Activated CD4-positive, CD25-positive, alpha-beta regulatory T cell treated with anti-CD3 and anti-CD28 coated beads, Interleukin-2, amount 50 U/mL, for 24 hours (primary cell): ENCODE results near the gene SLX4IP.

Experiments used
- ATAC-seq, 2 donors: fragments of 150-1000 bp; cut with Tn5 transposase; one replicate each; pipeline ENCODE4 v1.10.0; 2021; ENCODE audit warnings: mild to moderate bottlenecking in 1 of 2, moderate library complexity in 1 of 2

Gene SLX4IP

DNA sequence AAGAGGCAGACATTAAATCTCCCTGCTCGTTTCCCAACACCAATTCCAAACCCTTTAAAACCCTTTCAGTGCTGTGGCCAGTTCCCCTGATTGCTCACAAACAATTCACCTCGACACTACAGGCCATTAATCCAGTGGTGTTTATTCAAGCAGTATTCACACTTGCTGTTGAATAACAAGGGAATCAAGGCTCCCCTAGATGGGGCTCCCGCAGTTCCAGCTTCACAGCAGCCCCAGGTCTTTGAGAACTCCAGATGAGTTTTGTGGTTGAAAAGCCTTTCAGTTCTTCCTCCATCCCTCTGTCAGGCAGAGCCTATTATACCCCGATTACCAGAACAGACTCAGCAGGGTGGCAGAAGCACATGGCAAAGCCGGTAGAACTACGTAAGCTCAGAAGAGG lies 202.5 kb downstream of the SLX4IP start:
- ATAC-seq: no peak

DNA sequence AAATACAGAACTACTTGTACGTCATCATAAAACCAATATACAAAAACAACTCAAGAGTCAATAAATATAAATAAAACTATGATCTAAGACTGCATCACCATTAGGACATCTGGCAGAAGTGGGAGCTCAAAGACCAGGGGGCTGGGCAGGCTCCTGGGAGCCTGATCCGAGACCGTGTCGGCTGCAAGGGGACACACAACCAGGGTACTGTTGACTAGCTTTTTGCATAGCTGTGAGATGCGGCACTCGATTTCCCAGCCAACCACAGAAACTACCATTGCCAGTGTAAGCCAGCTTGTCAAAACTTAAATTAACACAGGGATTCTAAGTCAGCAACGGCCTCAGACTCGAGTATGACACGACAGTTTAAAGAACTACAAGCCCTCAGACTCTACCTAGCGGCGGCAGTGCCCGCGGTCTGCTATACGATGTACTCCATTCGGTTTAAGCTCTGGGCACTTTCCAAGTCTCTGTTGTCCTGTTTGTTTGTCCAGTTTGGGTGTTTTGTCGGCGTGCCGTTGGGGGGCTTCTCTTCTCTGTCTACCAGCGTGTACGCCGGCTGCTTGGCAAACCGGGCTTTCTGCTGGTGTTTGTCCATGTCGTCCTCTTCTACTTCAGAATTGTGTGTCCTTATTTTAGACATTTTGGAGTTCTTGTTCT lies 204.1 kb downstream of the SLX4IP start:
- ATAC-seq: no peak

DNA sequence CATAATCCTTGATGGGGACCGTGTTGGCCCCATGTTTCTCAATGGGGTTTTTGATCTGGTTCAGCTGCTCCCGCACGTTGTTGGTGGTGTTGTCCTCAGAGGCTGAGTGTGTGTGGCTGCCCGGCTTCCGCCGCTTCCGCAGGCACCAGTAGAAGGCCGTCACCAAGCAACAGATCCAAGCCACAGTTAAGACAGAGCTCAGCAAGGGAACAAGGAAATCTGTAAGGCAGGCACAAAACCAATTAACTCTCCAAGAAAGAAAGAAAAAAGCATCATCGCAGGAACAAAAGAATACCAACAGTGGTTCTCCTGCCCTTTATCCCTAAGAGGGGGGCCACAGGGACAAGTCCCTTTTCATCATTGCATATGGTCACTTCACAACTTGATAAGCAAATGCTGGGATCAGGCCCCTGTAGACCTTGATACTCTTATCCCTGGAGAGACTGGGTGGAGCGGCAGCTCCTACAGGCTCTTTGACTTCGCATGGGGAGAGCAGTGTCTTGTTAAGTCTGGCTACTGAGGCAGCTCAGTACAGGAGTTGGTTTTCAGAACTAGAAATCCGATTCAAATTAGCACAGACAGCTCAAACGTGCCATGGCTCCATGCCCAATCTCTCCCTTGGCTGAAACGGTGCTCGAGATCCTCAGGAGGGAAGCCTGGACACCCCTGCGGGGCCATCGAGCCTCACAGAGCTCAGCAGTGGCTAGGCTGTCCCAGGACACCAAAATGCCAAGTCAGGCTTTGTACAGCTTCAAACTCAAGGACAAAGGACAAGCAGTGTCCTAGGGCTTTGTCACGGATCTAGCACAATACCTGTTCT lies 204.8 kb downstream of the SLX4IP start:
- ATAC-seq: no peak

DNA sequence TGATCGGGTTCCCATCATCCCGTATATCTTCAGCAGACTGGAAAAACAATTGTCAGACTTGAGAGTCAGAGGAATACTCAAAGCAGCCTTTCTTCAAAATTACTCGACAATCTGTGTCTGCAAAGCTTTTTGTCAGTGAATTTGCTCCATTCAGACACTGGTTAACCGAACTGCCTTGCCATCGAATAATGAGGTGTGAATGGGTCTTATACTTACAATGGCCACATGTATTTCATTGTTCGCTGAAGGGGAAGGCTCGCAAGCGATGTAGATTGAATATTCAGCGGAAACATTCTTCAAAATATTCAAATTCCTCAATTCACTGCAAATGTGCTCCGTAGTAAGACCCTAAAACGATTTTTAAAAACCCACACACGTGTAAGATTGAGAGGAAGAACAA lies 205.8 kb downstream of the SLX4IP start:
- no peak for ATAC-seq

DNA sequence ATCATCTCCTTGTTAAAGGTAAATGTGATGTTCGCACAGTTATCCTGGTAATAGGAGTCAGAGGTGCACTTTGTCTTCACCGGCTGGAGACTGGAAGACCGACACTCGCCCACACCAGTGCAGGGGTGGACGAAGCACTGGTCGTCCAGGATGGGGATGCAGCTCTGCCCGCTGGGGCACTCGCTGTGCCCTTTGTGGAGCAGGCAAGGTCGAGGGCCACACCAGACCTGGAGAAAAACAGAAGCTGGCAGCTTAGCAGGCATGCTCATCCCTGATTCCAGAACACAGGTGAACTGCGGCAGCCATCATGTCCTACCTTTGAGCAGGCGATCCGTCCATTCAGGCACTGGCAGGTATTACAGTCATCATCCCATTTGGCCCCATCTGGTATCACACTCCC lies 206.4 kb downstream of the SLX4IP start:
- ATAC-seq: no peak

DNA sequence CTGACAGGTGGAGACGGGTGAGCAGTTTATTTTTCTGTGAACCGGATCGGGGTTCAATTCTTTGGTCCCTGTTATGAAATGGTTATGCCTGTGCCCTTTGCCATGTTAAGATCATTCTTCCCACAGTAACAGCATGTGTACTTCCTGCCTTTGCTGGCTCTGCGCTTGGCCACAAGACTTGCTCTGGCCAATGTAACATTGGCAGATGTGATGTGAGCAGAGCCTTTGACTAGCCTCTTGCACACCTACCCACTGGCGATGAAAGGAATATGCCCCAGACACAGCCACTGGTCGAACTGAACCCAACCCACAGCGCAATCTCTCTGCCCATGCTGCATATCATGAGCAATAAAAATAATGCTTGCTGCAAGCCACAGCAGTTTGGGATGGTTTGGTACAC lies 206.8 kb downstream of the SLX4IP start:
- no peak for ATAC-seq

DNA sequence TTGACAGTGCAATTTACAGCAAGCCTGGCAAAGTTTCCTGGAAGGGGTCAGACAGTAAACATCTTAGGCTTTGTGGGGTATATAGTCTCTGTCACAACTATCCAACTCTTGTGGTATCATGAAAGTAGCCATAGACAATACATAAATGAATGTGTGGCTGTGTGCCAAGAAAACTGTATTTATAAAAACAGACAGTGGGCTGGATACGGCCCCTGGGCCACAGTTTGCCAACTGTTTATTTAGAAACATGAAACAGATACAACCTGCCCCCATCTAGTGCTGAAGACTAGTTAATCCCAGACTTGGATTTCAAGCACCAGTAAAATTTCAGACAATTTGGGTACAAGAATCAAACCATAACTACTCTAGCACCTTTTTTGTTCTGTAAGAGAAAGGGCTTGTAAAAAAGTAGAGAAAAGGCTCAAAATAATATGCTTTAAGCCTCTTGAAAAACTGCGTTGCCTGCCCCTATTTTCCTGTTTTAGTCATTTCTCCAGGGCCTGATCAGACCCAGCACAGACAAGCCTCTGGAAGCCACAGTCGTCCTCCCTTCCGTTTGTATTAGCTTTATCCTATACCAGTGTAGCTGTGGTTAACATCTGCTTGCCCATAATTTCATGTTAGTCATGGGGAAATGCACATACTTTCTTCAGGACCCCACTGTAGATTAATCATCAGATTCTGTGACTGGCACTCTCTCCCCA lies 207.9 kb downstream of the SLX4IP start:
- ATAC-seq: no peak

DNA sequence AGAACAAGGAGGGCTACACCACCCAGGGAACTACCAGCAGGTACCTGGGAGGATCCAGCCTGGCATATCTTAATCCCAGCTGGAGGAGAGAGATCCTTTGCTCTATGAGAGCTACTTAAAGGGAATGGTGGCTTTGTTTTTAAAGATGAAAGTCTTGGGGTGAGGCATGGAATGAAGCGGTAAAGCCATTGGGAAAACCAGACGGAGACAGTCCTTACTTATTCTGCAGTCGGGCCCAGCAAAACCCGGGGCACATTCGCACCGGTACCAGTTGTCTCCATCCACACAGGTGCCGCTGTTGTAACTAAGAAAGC lies 208.4 kb downstream of the SLX4IP start:
- ATAC-seq: no peak

DNA sequence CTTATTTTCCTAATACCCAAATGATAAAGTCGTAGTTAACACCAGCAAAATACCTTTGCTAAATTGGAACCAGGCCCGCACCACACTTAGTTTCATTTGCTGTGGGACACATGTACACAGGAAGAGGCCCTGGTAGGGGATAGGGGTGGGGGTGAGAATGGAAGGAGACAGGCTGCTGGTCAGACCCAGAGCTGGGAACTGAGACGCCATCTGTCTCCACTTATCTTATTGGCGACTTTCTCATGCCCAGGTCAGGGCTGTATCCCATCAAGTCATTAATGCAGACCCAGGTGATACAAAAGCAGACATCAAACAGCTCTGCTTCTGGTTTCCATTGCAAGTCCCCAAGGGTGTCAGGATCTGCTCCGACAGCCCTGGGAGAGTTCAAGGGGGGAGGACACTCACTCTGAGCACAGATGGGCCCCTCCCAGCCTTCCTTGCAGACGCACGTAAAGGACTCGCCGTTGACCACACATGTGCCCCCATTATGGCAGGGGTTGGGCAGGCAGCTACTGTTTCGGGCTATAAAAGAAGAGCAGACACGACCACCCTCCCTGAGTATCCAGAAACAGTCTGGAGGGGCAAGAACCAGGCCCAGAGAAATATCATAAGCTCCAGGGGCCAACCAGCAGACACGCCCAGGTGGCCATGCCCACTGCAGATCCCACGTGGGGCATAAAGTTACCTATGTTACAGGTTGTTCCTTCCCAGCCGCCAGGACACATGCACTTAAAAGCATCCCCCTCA lies 209.5 kb downstream of the SLX4IP start:
- no peak for ATAC-seq

DNA sequence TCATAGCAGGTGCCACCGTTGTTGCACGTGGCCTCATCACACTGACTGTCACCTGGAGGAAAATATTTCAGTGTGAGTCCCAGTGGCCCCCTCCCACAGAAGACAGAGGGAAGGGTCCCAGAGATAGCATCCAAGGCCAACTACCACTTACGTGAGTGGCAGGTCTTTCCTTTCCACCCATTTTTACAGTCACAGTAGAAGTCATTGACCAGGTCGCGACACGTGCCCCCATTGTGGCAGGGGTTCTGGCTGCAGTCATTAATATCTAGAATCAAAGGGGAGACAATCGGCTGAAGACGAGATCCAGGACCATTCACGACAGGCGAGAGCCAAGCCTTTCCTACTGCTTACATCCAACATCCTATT lies 210.1 kb downstream of the SLX4IP start:
- ATAC-seq: no peak

DNA sequence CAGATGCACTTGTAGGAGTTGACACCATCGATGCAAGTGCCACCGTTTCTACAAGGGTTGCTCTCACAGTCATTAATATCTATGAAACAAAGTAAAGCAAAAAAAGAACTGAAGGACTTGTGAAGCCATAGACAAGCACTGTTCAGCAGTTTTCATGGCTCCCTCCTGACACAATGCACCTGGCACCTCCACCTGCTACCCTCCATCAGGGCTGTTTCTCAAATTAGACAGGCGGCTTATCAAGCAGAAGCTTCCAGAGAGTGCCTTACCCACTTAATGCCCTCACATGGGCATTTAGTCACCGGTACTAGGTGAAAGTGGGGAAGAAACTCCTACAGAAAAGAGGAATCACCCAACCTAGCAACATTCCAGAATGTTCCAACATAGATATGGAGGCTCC lies 210.9 kb downstream of the SLX4IP start:
- no peak for ATAC-seq

DNA sequence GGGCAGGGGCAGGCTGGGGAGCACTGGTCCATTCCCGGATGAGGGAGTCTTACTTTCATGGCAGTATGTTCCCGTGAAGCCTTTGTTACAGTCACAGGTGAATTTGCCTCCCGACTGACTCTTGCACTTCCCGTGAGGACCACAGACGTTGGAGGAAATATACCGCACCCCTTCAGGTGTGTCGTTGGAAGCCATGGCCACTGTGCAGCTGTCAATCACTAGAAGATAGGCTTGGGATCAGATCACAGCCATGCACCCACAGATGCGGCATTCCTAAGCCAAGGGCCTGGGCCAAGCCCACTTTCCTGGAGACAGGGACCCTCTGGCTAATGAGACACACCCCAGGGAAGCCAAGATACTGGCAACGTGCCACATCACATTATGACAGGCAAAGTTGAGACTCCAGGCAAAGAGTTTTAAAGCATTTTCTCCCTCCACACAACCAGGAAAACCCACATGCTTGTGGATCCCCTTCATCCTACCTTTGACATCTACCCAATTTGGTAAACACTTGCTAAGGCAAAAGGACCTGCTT lies 211.8 kb downstream of the SLX4IP start:
- ATAC-seq: no peak

DNA sequence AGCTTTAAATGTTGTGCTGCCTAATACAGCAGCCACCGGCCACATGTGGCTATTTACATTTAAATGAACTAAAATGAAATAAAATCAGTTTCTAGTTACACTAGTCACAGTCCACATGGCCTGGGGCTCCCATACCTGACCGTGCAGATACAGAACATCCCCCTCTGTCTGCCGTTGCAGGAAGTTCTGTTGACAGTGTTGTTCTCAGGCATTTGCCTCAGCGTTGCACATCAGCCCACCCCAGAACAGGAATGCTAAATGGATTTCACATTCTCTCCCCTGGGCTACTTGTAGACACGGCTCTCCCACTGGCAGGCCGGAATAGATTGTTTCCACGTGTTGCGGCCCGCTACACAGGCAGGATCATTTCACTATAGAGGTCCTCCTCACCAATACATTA lies 212.4 kb downstream of the SLX4IP start:
- no peak for ATAC-seq

DNA sequence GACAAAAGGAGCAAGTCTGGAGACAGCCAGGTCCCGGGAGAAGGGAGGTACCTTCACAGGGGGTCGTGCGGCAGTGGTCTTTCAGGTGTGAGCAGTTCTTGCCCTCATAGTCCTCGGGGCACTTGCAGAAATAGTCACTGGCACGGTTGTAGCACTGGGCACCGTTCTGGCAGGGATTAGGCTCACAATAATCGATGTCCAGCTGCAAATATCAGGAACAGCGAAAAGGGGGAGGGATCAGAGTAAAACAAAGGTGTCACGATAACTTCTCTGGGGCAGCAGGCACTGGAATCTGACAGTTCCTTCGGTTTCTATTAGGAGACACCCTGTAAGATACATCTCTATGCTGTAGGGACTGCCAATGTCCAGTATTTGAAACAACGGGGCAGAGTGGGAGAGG lies 212.8 kb downstream of the SLX4IP start:
- no peak for ATAC-seq

DNA sequence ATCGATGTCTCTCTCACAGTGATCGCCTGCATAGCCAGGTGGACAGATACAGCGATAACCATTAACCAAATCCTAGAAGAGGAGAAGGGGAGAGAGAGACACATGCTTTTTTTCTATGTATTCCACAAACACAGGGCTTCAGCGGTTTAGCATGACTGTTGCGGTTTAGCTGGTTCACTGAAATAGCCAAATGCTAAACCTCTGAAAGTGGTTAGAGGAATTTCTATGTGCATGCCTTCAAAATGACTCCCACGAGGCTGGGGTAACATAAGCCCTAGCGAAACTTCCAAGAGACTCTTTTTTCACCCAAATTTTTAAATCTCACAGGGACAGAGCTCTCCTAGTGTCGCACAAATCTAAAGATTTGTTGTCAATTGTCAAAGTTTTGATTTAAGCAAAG lies 213.5 kb downstream of the SLX4IP start:
- no peak for ATAC-seq

DNA sequence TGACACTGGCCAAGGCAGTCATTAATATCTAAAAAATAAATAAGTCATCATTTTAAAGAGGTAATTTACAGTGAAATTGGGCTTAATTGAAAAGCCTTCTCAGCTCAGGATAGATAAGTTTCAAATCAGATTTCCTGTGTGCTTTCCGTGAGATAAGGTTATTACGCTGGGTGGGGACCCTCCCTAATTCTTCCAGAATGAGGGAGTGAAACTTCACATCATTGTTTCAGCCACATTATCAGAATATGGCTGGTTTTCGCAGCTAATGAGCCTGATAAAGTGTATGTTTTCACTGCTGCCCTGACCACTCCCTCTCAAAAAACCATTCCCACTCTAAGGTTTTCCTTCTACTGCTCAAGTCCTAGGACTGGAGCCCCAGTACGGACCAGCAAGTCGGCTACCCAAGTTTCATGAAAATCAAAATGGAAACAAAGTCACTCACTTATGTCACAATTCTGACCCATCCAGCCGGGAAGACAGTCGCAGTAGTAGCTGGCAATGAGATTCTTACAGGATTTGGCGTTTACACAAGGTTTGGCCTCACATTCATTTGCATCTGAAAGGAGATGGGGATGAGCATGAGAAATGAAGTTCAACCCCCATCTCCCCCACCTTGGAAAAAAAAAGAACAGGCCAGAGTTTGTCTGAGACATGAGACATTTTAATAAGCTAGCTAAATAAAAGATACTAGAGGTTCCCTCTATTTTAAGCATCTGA lies 214.1 kb downstream of the SLX4IP start:
- ATAC-seq: no peak

DNA sequence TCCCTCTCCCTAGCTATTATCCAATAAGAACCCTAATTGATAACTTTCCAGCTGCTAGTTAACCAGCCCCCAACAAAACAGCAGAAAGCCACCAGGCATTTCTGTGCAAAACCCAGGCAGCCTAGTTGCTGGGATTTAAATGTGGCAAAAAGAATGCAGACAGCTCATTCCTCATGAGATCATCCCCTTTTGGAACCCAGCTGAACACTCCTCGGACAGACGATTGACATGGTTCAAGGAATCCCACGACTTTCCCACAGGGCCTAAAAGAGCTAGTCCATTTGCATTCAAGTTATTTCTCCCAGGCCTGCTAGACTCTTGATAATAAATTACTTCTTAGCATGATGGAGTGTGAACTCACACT lies 214.7 kb downstream of the SLX4IP start:
- ATAC-seq: no peak

DNA sequence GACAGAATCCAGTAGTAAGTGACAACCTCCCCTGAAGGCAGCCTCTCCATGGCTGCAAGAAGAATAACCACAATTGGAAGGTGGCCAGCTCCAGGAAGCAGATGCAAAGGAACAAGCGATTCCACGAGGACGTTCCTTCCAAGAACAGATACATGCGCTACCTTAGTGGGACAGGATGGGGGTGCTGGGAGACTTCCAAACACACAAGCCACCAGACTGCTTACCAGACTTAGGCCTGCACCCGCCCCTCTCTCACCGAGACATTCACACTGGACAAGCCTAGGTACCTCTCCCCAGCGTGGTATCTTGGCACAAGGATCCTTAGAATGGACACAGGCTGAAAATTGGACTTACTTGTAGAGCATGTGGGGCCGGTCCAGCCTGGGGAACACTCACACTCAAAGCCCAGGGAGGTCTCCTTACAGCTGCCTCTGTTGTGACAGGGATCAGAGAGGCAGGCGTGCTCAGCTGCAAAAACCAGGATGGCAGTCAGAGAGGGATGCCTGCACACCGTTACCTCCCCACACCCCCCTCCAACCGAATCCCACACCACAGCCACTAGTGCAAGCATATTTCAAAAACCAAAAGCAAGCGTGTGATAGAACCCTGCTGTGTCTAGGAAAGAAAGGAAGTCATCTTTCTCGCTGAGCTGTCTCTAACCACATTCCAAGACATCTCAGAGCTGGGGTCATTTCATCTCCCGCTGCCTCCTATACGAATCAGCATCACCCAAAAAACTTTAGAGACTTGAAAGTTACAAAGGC lies 216.3 kb downstream of the SLX4IP start:
- ATAC-seq: no peak

DNA sequence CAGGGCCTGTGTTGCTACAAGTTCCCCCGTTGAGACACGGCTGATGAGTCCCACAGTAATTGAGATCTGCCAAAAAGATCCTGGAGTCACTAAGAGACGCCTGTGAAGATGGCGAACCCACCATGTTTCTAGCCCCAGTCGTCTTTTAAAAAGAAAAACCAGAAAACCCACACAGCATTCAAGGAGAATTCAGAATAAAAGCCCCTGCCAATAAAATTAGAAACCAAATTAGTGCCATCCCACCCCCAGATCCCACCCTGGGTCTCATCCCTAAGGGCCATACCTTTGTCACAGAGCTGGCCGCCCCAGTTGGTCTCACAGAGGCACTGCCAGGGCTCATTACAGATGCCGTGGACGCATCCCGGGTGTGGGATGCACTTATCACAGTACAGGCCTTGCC lies 217.1 kb downstream of the SLX4IP start:
- ATAC-seq: no peak

DNA sequence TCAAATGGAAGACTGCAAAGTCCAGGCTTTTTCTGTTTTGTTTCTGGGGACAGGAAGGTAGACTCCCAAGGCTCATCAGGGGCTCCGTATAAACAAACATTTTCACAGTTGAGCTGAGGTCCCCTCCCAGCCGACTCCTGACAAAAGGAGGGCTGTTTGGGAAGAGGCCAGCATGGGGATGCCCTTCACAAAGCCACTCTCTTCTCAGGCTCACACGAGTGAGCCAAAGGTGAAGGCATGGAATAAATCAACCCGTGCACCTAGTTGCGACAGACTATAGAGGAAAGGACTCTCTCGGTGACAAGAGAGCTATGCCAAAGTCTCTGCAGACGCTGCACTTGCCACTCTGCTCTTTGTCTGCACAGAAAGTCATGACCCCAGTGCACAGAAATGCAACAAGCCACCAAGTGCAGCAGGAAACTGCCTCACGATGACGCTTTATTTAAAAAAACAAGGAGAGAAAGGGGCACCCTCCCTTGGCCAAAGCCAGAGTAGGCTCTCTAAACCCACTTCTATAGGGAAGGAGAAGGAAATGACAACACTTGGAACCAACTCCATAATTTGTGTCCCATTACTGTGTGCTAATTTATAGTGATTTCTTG lies 217.7 kb downstream of the SLX4IP start:
- no peak for ATAC-seq

DNA sequence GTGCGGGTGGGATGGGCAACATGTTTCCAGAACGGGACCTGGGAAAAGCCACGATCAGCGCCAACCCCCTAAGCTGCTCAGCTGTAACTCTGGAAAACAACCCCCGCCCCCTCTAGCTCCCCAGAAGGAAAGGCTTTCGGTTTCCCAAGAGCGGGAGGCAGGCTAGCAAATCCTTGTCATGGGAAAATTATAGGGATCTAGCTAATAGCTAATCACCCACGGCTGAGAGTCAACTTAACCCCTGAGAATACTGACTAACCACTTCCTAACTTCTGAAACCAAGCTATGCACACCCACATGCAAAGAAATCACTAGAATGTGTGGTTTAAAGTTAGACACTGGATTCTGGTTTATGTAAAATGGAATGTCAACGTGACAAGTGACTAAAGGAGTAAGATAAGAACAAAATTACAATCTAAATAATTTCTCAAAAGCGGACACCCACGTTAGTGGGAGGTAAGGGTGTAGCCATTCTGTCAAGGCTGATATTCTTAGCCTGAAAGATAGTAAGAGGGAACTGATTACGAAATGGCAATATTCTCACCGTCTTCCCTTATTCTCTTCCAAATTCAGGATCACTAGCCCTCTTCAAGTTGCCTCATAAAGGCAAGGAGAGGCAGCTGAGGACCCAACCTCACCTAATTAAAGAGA lies 218.6 kb downstream of the SLX4IP start:
- no peak for ATAC-seq
